Adipocyte (in vitro differentiated cells): Measurements from ENCODE around the gene TMC7.

Experiments used
- DNase-seq: peaks from one replicate; pipeline ENCODE4 v3.0.0-alpha.2; 2015; ENCODE audit warnings: low read depth
- H3K27me3 ChIP-seq: replicated peaks from 2 replicates; pipeline ENCODE4 v1.7.0; 2013; ENCODE audit warnings: mild to moderate bottlenecking, low read length, moderate library complexity; ENCODE audit not compliant: control insufficient read depth, insufficient read depth
- H3K36me3 ChIP-seq: 2 replicates; pipeline ENCODE4 v1.7.0; 2013; ENCODE audit warnings: low read length, mild to moderate bottlenecking, moderate library complexity; ENCODE audit not compliant: control insufficient read depth, insufficient read depth, severe bottlenecking
- H3K4me1 ChIP-seq: 2 replicates; pipeline ENCODE4 v1.7.0; 2013; ENCODE audit warnings: mild to moderate bottlenecking, low read length, moderate library complexity; ENCODE audit not compliant: control insufficient read depth, insufficient read depth
- H3K4me3 ChIP-seq: 2 replicates; pipeline ENCODE4 v1.7.0; 2013; ENCODE audit warnings: mild to moderate bottlenecking, low read length, moderate library complexity
- H3K9ac ChIP-seq: 2 replicates; pipeline ENCODE4 v1.7.0; 2013; ENCODE audit warnings: mild to moderate bottlenecking, low read length, moderate library complexity
- H3K9me3 ChIP-seq: 2 replicates; pipeline ENCODE4 v1.7.0; 2013; ENCODE audit warnings: mild to moderate bottlenecking, low read length, moderate library complexity; ENCODE audit not compliant: control insufficient read depth

The TMC7 gene

GRCh38 chr16:19040400-19040799 is 56.7 kb downstream of the TMC7 start:
- no peak overlapping the region for H3K9ac ChIP-seq
- H3K27me3 ChIP-seq: no peaks in the 10 kb centered on the region
- no peaks in the 10 kb centered on the region for H3K4me1 ChIP-seq
- peaks cover 4% of the 10 kb centered on the region for H3K9me3 ChIP-seq
- no peak for DNase-seq
- no peaks in the 10 kb centered on the region for H3K36me3 ChIP-seq
- no peak overlapping the region for H3K4me3 ChIP-seq

GRCh38 chr16:19044769-19045168 is 61.0 kb downstream of the TMC7 start:
- Histone ChIP-seq H3K4me1 (no peaks in the 10 kb centered on the region), H3K9ac (no peak overlapping the region), H3K36me3 (no peaks in the 10 kb centered on the region), H3K9me3 (no peaks in the 10 kb centered on the region), H3K27me3 (no peaks in the 10 kb centered on the region), H3K4me3 (no peak overlapping the region)
- no peak for DNase-seq

GRCh38 chr16:19046062-19046461 is 62.3 kb downstream of the TMC7 start:
- no peak overlapping the region for H3K9ac ChIP-seq
- DNase-seq: no peak

GRCh38 chr16:19062706-19063105 is 79.0 kb downstream of the TMC7 start:
- DNase-seq: no peak
- H3K27me3 ChIP-seq: no peaks in the 10 kb centered on the region
- no peak overlapping the region for H3K4me3 ChIP-seq
- H3K9ac ChIP-seq: no peak overlapping the region
- peaks cover 5% of the 10 kb centered on the region for H3K4me1 ChIP-seq
- no peaks in the 10 kb centered on the region for H3K36me3 ChIP-seq
- H3K9me3 ChIP-seq: no peaks in the 10 kb centered on the region

More at GRCh38 chr16:19046062-19046461, 62.3 kb downstream of the TMC7 start:
- Histone ChIP-seq H3K9me3 (no peaks in the 10 kb centered on the region), H3K4me3 (no peak overlapping the region), H3K4me1 (no peaks in the 10 kb centered on the region), H3K27me3 (no peaks in the 10 kb centered on the region), H3K36me3 (no peaks in the 10 kb centered on the region)

GRCh38 chr16:19066988-19067348 is 83.2 kb downstream of the TMC7 start:
- Histone ChIP-seq H3K4me3 (peak overlapping the region; percentile 98), H3K9ac (peak overlapping the region; percentile 98), H3K4me1 (peaks cover 16% of the 10 kb centered on the region), H3K27me3 (no peaks in the 10 kb centered on the region), H3K9me3 (no peaks in the 10 kb centered on the region), H3K36me3 (no peaks in the 10 kb centered on the region)
- DNase-seq: no peak

GRCh38 chr16:19067349-19068236 is 83.9 kb downstream of the TMC7 start, which contains the start of gene COQ7:
Gene COQ7, plus strand, starts transcription at chr16:19067614. Its CDS starts 51 bp downstream, at chr16:19067665.
- Histone ChIP-seq H3K4me3 (peak within 1 kb of the TSS; percentile 98), H3K4me1 (peaks cover 16% of the 10 kb centered on the region), H3K9ac (peak within 1 kb of the TSS; percentile 98), H3K36me3 (peaks cover 3% of the 10 kb centered on the region), H3K9me3 (no peaks in the 10 kb centered on the region), H3K27me3 (no peaks in the 10 kb centered on the region)
- peak; percentile 100 for DNase-seq

GRCh38 chr16:19068237-19068815 is 84.6 kb downstream of the TMC7 start:
- Histone ChIP-seq H3K36me3 (peaks cover 8% of the 10 kb centered on the region), H3K9ac (peak overlapping the region; percentile 98), H3K9me3 (no peaks in the 10 kb centered on the region), H3K4me3 (peak overlapping the region; percentile 98), H3K27me3 (no peaks in the 10 kb centered on the region), H3K4me1 (peaks cover 16% of the 10 kb centered on the region)
- peak; percentile 8 for DNase-seq

GRCh38 chr16:19071811-19072777 is 88.4 kb downstream of the TMC7 start:
- Histone ChIP-seq H3K9me3 (no peaks in the 10 kb centered on the region), H3K27me3 (no peaks in the 10 kb centered on the region), H3K36me3 (peaks cover 34% of the 10 kb centered on the region), H3K9ac (no peak overlapping the region), H3K4me1 (peaks cover 12% of the 10 kb centered on the region), H3K4me3 (no peak overlapping the region)
- peak; percentile 79 for DNase-seq

GRCh38 chr16:19073344-19073743 is 89.6 kb downstream of the TMC7 start:
- no peak overlapping the region for H3K4me3 ChIP-seq
- H3K36me3 ChIP-seq: peaks cover 44% of the 10 kb centered on the region
- no peaks in the 10 kb centered on the region for H3K27me3 ChIP-seq
- H3K9ac ChIP-seq: no peak overlapping the region
- no peaks in the 10 kb centered on the region for H3K9me3 ChIP-seq
- H3K4me1 ChIP-seq: peaks cover 9% of the 10 kb centered on the region
- DNase-seq: no peak

GRCh38 chr16:19073863-19074262 is 90.1 kb downstream of the TMC7 start:
- Histone ChIP-seq H3K9ac (no peak overlapping the region), H3K4me1 (peaks cover 4% of the 10 kb centered on the region), H3K4me3 (no peak overlapping the region), H3K36me3 (peaks cover 49% of the 10 kb centered on the region), H3K27me3 (no peaks in the 10 kb centered on the region), H3K9me3 (no peaks in the 10 kb centered on the region)
- DNase-seq: no peak

GRCh38 chr16:19075511-19075910 is 91.8 kb downstream of the TMC7 start:
- Histone ChIP-seq H3K27me3 (no peaks in the 10 kb centered on the region), H3K4me3 (no peak overlapping the region), H3K4me1 (no peaks in the 10 kb centered on the region), H3K36me3 (peaks cover 57% of the 10 kb centered on the region), H3K9me3 (no peaks in the 10 kb centered on the region), H3K9ac (no peak overlapping the region)
- no peak for DNase-seq
